Erythroblast (primary cell): Measurements from ENCODE around the gene SLC25A25.

Experiments used
- GATA1 ChIP-seq: IDR thresholded peaks from 2 replicates; pipeline ENCODE4 v1.6.1; 2011; ENCODE audit warnings: low read depth, mild to moderate bottlenecking, control low read depth, low read length, moderate library complexity
- POLR2A ChIP-seq: IDR thresholded peaks from 2 replicates; pipeline ENCODE4 v1.6.1; 2011; ENCODE audit warnings: mild to moderate bottlenecking, low read length

DNA sequence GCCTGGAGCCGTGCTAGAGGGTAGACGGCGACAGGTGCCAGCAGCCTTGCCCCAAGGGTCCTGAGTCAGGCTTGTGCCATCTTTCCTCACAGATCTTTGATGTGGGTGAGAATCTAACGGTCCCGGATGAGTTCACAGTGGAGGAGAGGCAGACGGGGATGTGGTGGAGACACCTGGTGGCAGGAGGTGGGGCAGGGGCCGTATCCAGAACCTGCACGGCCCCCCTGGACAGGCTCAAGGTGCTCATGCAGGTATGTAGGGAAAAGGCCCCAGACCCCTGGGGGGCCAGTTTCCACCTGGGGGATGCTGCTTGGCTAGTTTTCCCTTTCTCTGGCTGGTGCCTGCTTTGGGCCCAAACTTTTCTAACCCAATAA is 35.5 kb downstream of the SLC25A25 start:
- no peak for TF ChIP-seq POLR2A
- no peak for TF ChIP-seq GATA1
